Measurements from ENCODE around the gene TBCD.

The TBCD gene

DNA sequence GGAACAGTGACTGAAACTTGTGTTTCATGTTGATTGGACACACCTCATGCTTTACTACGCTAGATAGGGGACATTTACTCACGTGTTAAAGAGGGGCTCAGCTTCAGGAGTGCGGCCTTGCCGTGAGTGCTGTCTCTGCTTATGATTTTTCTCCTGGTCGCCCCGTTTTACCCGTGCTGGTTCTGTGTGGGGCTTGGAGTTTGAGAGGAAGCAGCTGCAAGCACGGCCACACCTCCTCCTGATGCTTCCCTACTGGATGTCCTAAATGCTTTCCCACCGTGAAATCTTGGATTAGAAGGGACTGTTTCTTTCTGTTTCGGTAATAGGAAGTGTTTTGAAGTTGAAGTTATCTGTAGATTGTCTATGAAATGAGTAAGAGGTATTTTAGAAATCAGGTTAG is 141.9 kb downstream of the TBCD start:
- no peaks in the 10 kb centered on the region for H3K9me3 ChIP-seq (replicated peaks; ENCODE audit: insufficient read depth, low read length)
- no peak overlapping the region for H3K9ac ChIP-seq (ENCODE audit: low read length)
- H3K4me1 ChIP-seq (ENCODE audit: low read length), result no peaks in the 10 kb centered on the region
- no peak for DNase-seq
- H2AFZ ChIP-seq (ENCODE audit: low read length), result no peak overlapping the region
- H3K36me3 ChIP-seq (replicated peaks; ENCODE audit: insufficient read depth, low read length), result no peaks in the 10 kb centered on the region
- H3K27ac ChIP-seq (ENCODE audit: low read length), result no peak overlapping the region
- H3K9me2 ChIP-seq (replicated peaks; ENCODE audit: insufficient read depth, low read length), result no peaks in the 10 kb centered on the region
- H3K27me3 ChIP-seq (replicated peaks; ENCODE audit: insufficient read depth, low read length), result no peaks in the 10 kb centered on the region
- H3K4me3 ChIP-seq (ENCODE audit: low read length), result no peak overlapping the region
- H3F3A ChIP-seq (ENCODE audit: insufficient read depth, low read length), result no peaks in the 10 kb centered on the region
- no peaks in the 10 kb centered on the region for H4K20me1 ChIP-seq (ENCODE audit: insufficient read depth, low read length)
- H3K79me2 ChIP-seq (ENCODE audit: low read length), result no peaks in the 10 kb centered on the region
- TF ChIP-seq EZH2 (optimal IDR thresholded peaks at IDR 0.05; ENCODE audit: low read depth, low read length), result no peak
- TF ChIP-seq, protein P1, sequence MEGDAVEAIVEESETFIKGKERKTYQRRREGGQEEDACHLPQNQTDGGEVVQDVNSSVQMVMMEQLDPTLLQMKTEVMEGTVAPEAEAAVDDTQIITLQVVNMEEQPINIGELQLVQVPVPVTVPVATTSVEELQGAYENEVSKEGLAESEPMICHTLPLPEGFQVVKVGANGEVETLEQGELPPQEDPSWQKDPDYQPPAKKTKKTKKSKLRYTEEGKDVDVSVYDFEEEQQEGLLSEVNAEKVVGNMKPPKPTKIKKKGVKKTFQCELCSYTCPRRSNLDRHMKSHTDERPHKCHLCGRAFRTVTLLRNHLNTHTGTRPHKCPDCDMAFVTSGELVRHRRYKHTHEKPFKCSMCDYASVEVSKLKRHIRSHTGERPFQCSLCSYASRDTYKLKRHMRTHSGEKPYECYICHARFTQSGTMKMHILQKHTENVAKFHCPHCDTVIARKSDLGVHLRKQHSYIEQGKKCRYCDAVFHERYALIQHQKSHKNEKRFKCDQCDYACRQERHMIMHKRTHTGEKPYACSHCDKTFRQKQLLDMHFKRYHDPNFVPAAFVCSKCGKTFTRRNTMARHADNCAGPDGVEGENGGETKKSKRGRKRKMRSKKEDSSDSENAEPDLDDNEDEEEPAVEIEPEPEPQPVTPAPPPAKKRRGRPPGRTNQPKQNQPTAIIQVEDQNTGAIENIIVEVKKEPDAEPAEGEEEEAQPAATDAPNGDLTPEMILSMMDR (IDR thresholded peaks at IDR 0.05; ENCODE audit: low read length), result no peak
- no peak for TF ChIP-seq EZH2phosphoT487 (IDR thresholded peaks at IDR 0.05; ENCODE audit: low read length)
- H3K4me2 ChIP-seq (ENCODE audit: low read depth, low read length), result no peak overlapping the region

DNA sequence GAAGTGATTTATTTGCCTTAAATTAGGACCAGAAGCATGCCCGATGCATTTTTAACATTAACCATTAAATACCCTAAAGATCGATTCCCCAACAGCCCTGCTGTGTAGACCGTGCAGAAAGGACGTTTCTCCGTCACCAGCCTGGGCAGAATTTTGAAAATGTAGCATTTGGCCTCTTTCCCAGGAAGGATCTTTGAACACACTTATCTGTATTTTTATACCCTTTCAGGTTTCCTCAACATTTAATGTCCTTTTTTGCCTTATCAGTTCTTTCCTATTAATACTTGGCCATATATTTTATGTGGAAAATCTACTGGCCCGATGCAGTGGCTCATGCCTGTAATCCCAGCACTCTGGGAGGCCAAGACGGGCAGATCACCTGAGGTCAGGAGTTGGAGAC is 142.5 kb downstream of the TBCD start:
- Histone ChIP-seq H3K4me2 (ENCODE audit: low read depth, low read length) (no peak overlapping the region), H3K79me2 (ENCODE audit: low read length) (no peaks in the 10 kb centered on the region), H3F3A (ENCODE audit: insufficient read depth, low read length) (no peaks in the 10 kb centered on the region), H3K27ac (ENCODE audit: low read length) (no peak overlapping the region), H3K4me1 (ENCODE audit: low read length) (no peaks in the 10 kb centered on the region), H3K9ac (ENCODE audit: low read length) (no peak overlapping the region), H2AFZ (ENCODE audit: low read length) (no peak overlapping the region), H3K36me3 (replicated peaks; ENCODE audit: insufficient read depth, low read length) (no peaks in the 10 kb centered on the region), H3K9me3 (replicated peaks; ENCODE audit: insufficient read depth, low read length) (no peaks in the 10 kb centered on the region), H3K9me2 (replicated peaks; ENCODE audit: insufficient read depth, low read length) (no peaks in the 10 kb centered on the region), H4K20me1 (ENCODE audit: insufficient read depth, low read length) (no peaks in the 10 kb centered on the region), H3K4me3 (ENCODE audit: low read length) (no peak overlapping the region), H3K27me3 (replicated peaks; ENCODE audit: insufficient read depth, low read length) (no peaks in the 10 kb centered on the region)
- TF ChIP-seq EZH2 (optimal IDR thresholded peaks at IDR 0.05; ENCODE audit: low read depth, low read length) (no peak), EZH2phosphoT487 (IDR thresholded peaks at IDR 0.05; ENCODE audit: low read length) (no peak)
- TF ChIP-seq, protein P1 (IDR thresholded peaks at IDR 0.05; ENCODE audit: low read length), result no peak
- DNase-seq, result no peak

DNA sequence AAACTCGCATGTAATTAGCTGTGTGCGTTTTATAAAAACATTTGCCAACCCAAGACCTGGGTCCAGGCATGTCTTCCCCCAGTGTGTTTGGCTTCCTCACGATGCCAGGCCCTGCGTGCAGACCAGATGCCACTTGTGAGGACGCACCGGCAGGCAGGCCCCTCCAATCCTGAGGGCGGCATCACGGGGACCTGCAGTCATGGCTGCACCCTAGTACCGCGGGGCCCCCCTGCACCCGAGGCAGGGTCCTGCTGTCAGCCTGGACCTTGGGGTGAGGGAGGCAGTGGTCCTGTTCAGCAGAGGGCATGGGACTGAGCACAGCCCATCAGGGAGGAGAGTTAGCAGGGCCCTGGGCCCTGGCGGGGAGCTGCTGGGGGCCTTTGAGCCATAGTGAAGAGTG is 143.2 kb downstream of the TBCD start:
- H2AFZ ChIP-seq (ENCODE audit: low read length), result no peak overlapping the region
- H3K9me2 ChIP-seq (replicated peaks; ENCODE audit: insufficient read depth, low read length), result no peaks in the 10 kb centered on the region
- no peaks in the 10 kb centered on the region for H3F3A ChIP-seq (ENCODE audit: insufficient read depth, low read length)
- H3K79me2 ChIP-seq (ENCODE audit: low read length), result no peaks in the 10 kb centered on the region
- DNase-seq, result no peak
- no peaks in the 10 kb centered on the region for H3K4me1 ChIP-seq (ENCODE audit: low read length)
- no peak overlapping the region for H3K4me3 ChIP-seq (ENCODE audit: low read length)
- no peaks in the 10 kb centered on the region for H3K9me3 ChIP-seq (replicated peaks; ENCODE audit: insufficient read depth, low read length)
- H3K27ac ChIP-seq (ENCODE audit: low read length), result no peak overlapping the region
- TF ChIP-seq EZH2 (optimal IDR thresholded peaks at IDR 0.05; ENCODE audit: low read depth, low read length), result no peak
- TF ChIP-seq, protein P1 (IDR thresholded peaks at IDR 0.05; ENCODE audit: low read length), result no peak
- TF ChIP-seq EZH2phosphoT487 (IDR thresholded peaks at IDR 0.05; ENCODE audit: low read length), result no peak
- H3K4me2 ChIP-seq (ENCODE audit: low read depth, low read length), result no peak overlapping the region
- no peaks in the 10 kb centered on the region for H3K27me3 ChIP-seq (replicated peaks; ENCODE audit: insufficient read depth, low read length)
- H4K20me1 ChIP-seq (ENCODE audit: insufficient read depth, low read length), result no peaks in the 10 kb centered on the region
- no peaks in the 10 kb centered on the region for H3K36me3 ChIP-seq (replicated peaks; ENCODE audit: insufficient read depth, low read length)
- no peak overlapping the region for H3K9ac ChIP-seq (ENCODE audit: low read length)
